Measurements from ENCODE around the gene SELENON. TPM values are rescaled to one million over a fixed set of nuclear protein-coding genes. Genes with fewer than 3 reads are reported as not detected.

The SELENON gene
- total RNA-seq, 1 donor from 2014 or later: 72.8 TPM

- Mint-ChIP-seq H3K27ac (no peak overlapping the region), H3K9me3 (no peaks in the 10 kb centered on the region), H3K36me3 (no peaks in the 10 kb centered on the region), H3K4me3 (no peak overlapping the region), H3K4me1 (peaks cover 47% of the 10 kb centered on the region), H3K27me3 (ENCODE audit: low read depth) (peaks cover 41% of the 10 kb centered on the region)
- no peak for DNase-seq (ENCODE audit: low spot score in 2 of 2, unreplicated experiment in 2 of 2)
- TF ChIP-seq, protein P1, sequence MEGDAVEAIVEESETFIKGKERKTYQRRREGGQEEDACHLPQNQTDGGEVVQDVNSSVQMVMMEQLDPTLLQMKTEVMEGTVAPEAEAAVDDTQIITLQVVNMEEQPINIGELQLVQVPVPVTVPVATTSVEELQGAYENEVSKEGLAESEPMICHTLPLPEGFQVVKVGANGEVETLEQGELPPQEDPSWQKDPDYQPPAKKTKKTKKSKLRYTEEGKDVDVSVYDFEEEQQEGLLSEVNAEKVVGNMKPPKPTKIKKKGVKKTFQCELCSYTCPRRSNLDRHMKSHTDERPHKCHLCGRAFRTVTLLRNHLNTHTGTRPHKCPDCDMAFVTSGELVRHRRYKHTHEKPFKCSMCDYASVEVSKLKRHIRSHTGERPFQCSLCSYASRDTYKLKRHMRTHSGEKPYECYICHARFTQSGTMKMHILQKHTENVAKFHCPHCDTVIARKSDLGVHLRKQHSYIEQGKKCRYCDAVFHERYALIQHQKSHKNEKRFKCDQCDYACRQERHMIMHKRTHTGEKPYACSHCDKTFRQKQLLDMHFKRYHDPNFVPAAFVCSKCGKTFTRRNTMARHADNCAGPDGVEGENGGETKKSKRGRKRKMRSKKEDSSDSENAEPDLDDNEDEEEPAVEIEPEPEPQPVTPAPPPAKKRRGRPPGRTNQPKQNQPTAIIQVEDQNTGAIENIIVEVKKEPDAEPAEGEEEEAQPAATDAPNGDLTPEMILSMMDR (IDR thresholded peaks at IDR 0.05; ENCODE audit: unreplicated experiment): no peak
Measured at GRCh38 chr1:25768999-25769398, 31.0 kb upstream of the SELENON start.

DNA sequence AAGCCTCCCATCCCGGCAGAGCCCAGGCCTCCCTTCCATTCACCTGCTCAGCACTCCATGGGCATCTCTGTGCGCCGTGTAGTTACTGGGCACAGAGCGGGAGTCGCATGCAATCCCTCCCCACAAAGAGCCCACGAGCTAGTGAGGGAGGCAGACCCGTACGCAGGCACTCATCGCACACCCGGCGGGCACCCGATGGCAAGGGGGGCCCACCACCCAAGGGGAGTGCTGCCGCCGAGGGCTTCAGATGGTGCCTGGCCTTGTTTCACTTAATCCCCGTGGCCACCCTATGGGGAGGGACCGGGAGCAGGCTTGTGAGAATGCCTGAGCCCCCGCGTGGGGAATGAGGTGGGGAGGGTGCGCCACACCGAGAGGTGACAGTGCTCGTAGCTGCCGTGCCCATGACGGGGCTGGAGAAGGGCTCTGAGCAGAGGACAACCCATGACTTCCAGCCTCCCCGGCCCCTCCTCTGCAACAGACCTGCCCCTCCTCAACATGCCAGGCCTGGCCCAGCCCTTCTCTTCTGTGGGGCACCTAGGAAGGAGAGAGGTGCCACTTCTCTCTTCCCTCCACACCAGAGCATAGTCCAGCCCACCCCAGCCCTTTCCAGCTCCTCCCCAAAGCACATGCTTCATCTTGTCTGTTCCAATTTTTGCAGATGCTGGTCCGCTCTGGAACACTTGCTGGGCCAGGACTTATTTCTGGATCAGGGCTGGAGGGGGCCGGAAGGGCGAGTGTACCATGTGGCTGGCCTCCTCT is 30.2 kb upstream of the SELENON start:
- TF ChIP-seq, protein P1 (IDR thresholded peaks at IDR 0.05; ENCODE audit: unreplicated experiment): no peak
- no peaks in the 10 kb centered on the region for H3K9me3 Mint-ChIP-seq
- no peaks in the 10 kb centered on the region for H3K36me3 Mint-ChIP-seq
- no peak for DNase-seq (ENCODE audit: low spot score in 2 of 2, unreplicated experiment in 2 of 2)
- no peak overlapping the region for H3K4me3 Mint-ChIP-seq
- H3K4me1 Mint-ChIP-seq: peaks cover 55% of the 10 kb centered on the region
- peaks cover 41% of the 10 kb centered on the region for H3K27me3 Mint-ChIP-seq (ENCODE audit: low read depth)
- no peak overlapping the region for H3K27ac Mint-ChIP-seq

- H3K27ac Mint-ChIP-seq: peak overlapping the region; percentile 7
- no peak for DNase-seq (ENCODE audit: low spot score in 2 of 2, unreplicated experiment in 2 of 2)
- peaks cover 48% of the 10 kb centered on the region for H3K27me3 Mint-ChIP-seq (ENCODE audit: low read depth)
- H3K4me3 Mint-ChIP-seq: peak overlapping the region; percentile 9
- H3K4me1 Mint-ChIP-seq: peaks cover 59% of the 10 kb centered on the region
- TF ChIP-seq, protein P1 (IDR thresholded peaks at IDR 0.05; ENCODE audit: unreplicated experiment): no peak
- H3K36me3 Mint-ChIP-seq: no peaks in the 10 kb centered on the region
- no peaks in the 10 kb centered on the region for H3K9me3 Mint-ChIP-seq
Measured at GRCh38 chr1:25770541-25771220, 29.3 kb upstream of the SELENON start.

GRCh38 chr1:25771221-25772114 is 28.5 kb upstream of the SELENON start:
- TF ChIP-seq, protein P1 (IDR thresholded peaks at IDR 0.05; ENCODE audit: unreplicated experiment): no peak
- peaks cover 54% of the 10 kb centered on the region for H3K4me1 Mint-ChIP-seq
- peaks cover 49% of the 10 kb centered on the region for H3K27me3 Mint-ChIP-seq (ENCODE audit: low read depth)
- H3K9me3 Mint-ChIP-seq: no peaks in the 10 kb centered on the region
- H3K4me3 Mint-ChIP-seq: peak overlapping the region; percentile 9
- peak in 1 of 2 experiments; percentile 53 for DNase-seq (ENCODE audit: low spot score in 2 of 2, unreplicated experiment in 2 of 2)
- H3K27ac Mint-ChIP-seq: peak overlapping the region; percentile 7
- H3K36me3 Mint-ChIP-seq: no peaks in the 10 kb centered on the region

DNA sequence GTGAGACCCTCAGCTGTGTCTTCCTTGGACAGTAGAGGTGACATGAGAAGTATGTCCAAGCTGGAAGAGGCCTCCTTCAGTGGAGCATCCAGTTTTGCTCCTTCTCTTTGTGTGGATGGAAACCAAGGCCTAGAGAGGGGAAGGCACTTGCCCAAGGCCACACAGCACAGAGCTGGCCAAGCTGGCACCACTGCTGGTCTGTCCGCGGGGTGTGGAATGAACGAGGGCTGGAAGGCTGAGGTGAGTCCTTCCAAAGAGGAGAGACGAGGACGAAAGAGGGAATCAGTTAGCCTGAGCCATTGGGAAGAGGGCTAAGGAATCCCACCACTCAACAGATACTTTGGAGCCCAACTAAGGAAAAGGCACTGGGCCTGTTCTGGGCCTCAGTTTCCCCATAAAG is 27.8 kb upstream of the SELENON start:
- no peak overlapping the region for H3K4me3 Mint-ChIP-seq
- H3K36me3 Mint-ChIP-seq: no peaks in the 10 kb centered on the region
- H3K4me1 Mint-ChIP-seq: peaks cover 54% of the 10 kb centered on the region
- TF ChIP-seq, protein P1 (IDR thresholded peaks at IDR 0.05; ENCODE audit: unreplicated experiment): no peak
- DNase-seq (ENCODE audit: low spot score in 2 of 2, unreplicated experiment in 2 of 2): no peak
- peaks cover 54% of the 10 kb centered on the region for H3K27me3 Mint-ChIP-seq (ENCODE audit: low read depth)
- H3K27ac Mint-ChIP-seq: no peak overlapping the region
- no peaks in the 10 kb centered on the region for H3K9me3 Mint-ChIP-seq

Measured in mesothelial cell of epicardium (in vitro differentiated cells).